ENCODE measurements around the gene FAM219A. TPM values are rescaled to one million over a fixed set of nuclear protein-coding genes. Genes with fewer than 3 reads are reported as not detected.
A peak's percentile ranks its signal among the peaks of the same experiment; 100 is the strongest.
"Not testable (repeated sequence)": the region's sequence is repeated elsewhere in the genome, so short reads cannot be mapped to it uniquely, and the experiment has no call there.

The FAM219A gene
- total RNA-seq, 2 donors from 2014 or later, result 19.2 to 20.2 TPM

DNA sequence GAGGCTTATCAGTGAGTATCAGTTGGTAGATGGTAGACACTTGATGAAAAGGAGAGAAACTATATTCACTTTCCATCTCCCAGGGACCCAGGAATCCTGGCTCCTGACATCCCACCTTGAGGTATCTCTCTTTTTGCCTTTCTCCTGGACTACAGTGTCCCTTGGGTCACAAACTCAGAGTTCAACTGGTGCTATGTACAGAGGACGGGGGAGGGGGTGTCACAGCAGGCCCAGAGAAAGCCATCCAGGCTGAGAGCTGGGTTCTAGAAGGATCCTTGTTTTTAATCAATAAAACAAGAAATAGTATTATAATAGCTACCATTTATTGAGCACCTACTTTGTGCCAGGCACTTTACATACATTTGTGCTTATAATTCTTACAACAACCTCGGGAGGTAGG, 92.0 kb downstream of the FAM219A start:
- TF ChIP-seq CTCF (IDR thresholded peaks at IDR 0.05), result no peak

GRCh38 chr9:34365282-34365681, 93.1 kb downstream of the FAM219A start:
- Histone ChIP-seq H3K27ac (no peak overlapping the region), H3K4me3 (no peak overlapping the region), H3K27me3 (replicated peaks; ENCODE audit: insufficient read depth) (no peaks in the 10 kb centered on the region), H3K4me1 (ENCODE audit: control insufficient read depth in 1 of 2, low read depth in 2 of 2) (no peaks in the 10 kb centered on the region), H3K36me3 (peaks cover 7% of the 10 kb centered on the region), H3K9me3 (no peaks in the 10 kb centered on the region)
- no peak for DNase-seq (ENCODE audit: low spot score)
- no peak for ATAC-seq (ENCODE audit: insufficient number of reproducible peaks, low FRiP score, low read depth)
- no peak for TF ChIP-seq CTCF (IDR thresholded peaks at IDR 0.05)

More for the DNA sequence above, 92.0 kb downstream of the FAM219A start:
- Histone ChIP-seq H3K4me1 (ENCODE audit: control insufficient read depth in 1 of 2, low read depth in 2 of 2) (no peaks in the 10 kb centered on the region), H3K27me3 (replicated peaks; ENCODE audit: insufficient read depth) (no peaks in the 10 kb centered on the region), H3K27ac (no peak overlapping the region), H3K36me3 (peaks cover 10% of the 10 kb centered on the region), H3K9me3 (no peaks in the 10 kb centered on the region), H3K4me3 (no peak overlapping the region)
- ATAC-seq (ENCODE audit: insufficient number of reproducible peaks, low FRiP score, low read depth), result no peak
- no peak for DNase-seq (ENCODE audit: low spot score)

- Histone ChIP-seq H3K9me3 (no peaks in the 10 kb centered on the region), H3K27ac (no peak overlapping the region), H3K4me3 (no peak overlapping the region), H3K4me1 (ENCODE audit: control insufficient read depth in 1 of 2, low read depth in 2 of 2) (no peaks in the 10 kb centered on the region), H3K27me3 (replicated peaks; ENCODE audit: insufficient read depth) (no peaks in the 10 kb centered on the region), H3K36me3 (no peaks in the 10 kb centered on the region)
- ATAC-seq (ENCODE audit: insufficient number of reproducible peaks, low FRiP score, low read depth), result no peak
- TF ChIP-seq CTCF (IDR thresholded peaks at IDR 0.05), result no peak
- DNase-seq (ENCODE audit: low spot score), result no peak
Observed at GRCh38 chr9:34363619-34364351, 94.6 kb downstream of the FAM219A start.

GRCh38 chr9:34362614-34363214, 95.7 kb downstream of the FAM219A start:
- Histone ChIP-seq H3K4me3 (no peak overlapping the region), H3K27ac (no peak overlapping the region), H3K4me1 (ENCODE audit: control insufficient read depth in 1 of 2, low read depth in 2 of 2) (no peaks in the 10 kb centered on the region), H3K27me3 (replicated peaks; ENCODE audit: insufficient read depth) (no peaks in the 10 kb centered on the region), H3K36me3 (no peaks in the 10 kb centered on the region), H3K9me3 (no peaks in the 10 kb centered on the region)
- no peak for TF ChIP-seq CTCF (IDR thresholded peaks at IDR 0.05)
- ATAC-seq (ENCODE audit: insufficient number of reproducible peaks, low FRiP score, low read depth) (no peak), DNase-seq (ENCODE audit: low spot score) (no peak)

DNA sequence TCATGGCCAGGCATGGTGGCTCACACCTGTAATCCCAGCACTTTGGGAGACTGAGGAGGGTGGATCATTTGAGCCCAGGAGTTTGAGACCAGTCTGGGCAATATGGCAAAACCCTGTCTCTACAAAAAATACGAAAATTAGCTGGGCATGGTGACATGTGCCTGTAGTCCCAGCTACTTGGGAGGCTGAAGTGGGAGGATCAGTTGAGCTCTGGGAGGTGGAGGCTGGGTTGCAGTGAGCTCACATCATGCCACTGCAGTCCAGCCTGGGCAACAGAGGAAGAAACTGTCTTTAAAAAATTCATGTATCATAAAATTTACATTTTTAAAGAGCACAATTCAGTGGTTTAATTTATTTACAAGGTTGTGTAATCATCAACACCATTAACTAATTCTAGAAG, 105.4 kb downstream of the FAM219A start:
- not testable (repeated sequence) for H3K4me3 ChIP-seq; H3K27me3 ChIP-seq (replicated peaks; ENCODE audit: insufficient read depth); H3K27ac ChIP-seq; H3K36me3 ChIP-seq; H3K9me3 ChIP-seq; H3K4me1 ChIP-seq (ENCODE audit: control insufficient read depth in 1 of 2, low read depth in 2 of 2); ATAC-seq (ENCODE audit: insufficient number of reproducible peaks, low FRiP score, low read depth); DNase-seq (ENCODE audit: low spot score)

DNA sequence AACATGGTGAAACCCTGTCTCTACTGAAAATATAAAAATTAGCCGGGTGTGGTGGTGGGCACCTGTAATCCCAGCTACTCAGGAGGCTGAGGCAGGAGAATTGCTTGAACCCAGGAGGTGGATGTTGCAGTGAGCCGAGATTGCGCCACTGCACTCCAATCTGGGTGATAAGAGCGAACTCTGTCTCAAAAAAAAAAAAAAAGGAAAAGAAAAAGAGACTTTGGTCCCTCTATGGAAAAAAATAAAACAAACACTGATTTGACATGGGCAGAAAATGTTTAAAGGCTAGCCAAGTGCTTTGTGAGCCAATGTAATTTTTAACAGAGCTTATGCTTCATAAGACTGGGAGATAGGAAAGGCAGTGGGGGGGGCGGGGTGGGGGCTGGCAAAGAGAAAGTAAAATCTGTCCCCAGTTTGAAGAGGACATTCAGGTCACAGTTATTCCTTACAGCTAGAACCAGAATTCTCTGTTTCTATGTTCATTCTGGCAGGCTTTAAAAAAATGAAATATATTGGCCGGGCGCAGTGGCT, 106.2 kb downstream of the FAM219A start:
- not testable (repeated sequence) for H3K36me3 ChIP-seq; ATAC-seq (ENCODE audit: insufficient number of reproducible peaks, low FRiP score, low read depth); DNase-seq (ENCODE audit: low spot score); H3K27ac ChIP-seq; H3K27me3 ChIP-seq (replicated peaks; ENCODE audit: insufficient read depth); H3K4me1 ChIP-seq (ENCODE audit: control insufficient read depth in 1 of 2, low read depth in 2 of 2); H3K9me3 ChIP-seq
- peak overlapping the region; percentile 43 for H3K4me3 ChIP-seq
